NK-92 (cell line): ENCODE data around the gene USP34.
"Not testable (repeated sequence)": the region's sequence is repeated elsewhere in the genome, so short reads cannot be mapped to it uniquely, and the experiment has no call there.

Source experiments
- DNase-seq: peaks from one replicate; lab custom pipeline; 2025; ENCODE audit not compliant: unreplicated experiment; lab: John Stamatoyannopoulos, UW

USP34 gene

DNA sequence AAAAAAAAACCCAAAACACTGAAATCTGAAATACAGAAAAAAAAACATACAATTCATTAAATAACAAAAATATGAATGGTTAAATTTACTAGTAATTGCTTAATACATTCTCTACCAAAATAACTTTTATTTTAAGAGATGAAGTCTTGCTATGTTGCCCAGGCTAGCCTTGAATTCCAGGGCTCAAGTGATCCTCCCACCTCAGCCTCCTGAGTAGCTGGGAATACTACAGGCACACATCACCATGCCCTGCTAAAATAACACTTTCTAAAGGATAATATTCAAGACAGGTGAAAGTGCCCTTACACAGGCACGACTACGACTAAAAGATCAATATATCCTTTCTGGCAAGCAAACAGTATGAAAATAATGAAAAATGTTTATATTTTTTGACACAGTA lies 9.5 kb downstream of the USP34 start:
- DNase-seq = no peak

DNA sequence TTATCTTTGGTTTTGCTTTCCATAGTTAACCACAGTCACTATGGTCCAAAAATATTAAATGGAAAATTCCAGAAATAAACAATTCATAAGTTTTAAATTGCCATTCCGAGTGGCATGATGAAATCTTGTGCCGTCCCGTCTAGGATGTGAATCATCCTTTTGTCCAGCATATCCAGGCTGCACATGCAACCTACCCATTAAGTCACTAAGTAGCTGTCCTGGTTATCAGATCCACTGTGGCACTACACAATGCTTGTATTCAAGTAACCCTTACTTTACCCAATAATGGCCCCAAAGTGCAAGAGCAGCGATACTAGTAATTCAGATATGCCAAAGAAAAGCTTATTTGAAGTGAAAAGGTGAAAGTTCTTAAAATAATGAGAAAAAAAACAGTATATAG lies 10.7 kb downstream of the USP34 start:
- no peak for DNase-seq

GRCh38 chr2:61456746-61457420 lies 14.0 kb downstream of the USP34 start:
- DNase-seq = no peak

GRCh38 chr2:61456070-61456745 lies 14.7 kb downstream of the USP34 start:
- no peak for DNase-seq

DNA sequence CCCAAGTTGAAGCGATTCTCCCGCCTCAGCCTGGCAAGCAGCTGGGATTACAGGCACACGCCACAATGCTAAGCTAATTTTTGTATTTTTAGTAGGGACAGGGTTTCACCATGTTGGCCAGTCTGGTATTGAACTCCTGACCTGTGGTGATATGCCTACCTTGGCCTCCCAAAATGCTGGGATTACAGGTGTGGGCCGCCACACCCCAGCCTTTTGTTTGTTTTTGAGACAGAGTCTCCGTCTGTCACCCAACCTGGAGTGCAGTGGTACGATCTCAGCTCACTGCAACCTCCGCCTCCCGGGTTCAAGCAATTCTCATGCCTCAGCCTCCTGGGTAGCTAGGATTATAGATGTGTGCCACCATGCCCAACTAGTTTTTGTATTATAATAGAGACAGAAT lies 15.9 kb downstream of the USP34 start:
- DNase-seq = not testable (repeated sequence)

GRCh38 chr2:61454383-61454782 lies 16.5 kb downstream of the USP34 start:
- DNase-seq = no peak

DNA sequence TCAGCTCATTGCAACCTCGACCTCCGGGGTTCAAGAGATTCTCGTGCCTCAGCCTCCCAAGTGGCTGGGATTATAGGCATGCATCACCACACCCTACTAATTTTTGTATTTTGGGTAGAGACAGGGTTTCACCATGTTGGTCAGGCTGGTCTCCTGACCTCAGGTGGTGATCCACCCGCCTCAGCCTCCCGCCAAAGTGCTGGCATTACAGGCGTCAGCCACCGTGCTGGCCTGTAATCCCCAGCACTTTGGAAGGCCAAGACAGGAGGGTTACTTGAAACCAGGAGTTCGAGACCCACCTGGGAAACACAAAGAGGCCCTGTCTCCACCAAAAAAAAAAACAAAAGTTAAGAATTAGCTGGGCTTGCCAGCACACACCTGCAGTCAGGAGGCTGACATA lies 18.5 kb downstream of the USP34 start:
- DNase-seq = no peak

DNA sequence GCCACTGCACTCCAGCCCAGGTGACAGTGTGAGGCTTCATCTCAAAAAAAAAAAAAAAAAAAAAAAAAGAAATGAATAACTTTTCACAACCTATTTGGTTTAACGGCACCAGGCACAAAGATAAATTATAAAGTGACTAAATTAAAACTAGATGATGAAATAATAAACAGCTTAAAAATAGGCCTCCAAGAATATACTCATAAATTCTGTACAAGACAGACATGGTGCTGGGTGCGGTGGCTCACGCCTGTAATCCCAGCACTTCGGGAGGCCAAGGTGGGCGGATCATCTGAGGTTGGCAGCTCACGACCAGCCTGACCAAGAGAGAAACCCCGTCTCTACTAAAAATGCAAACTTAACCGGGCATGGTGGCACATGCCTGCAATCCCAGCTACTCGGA lies 19.7 kb downstream of the USP34 start:
- DNase-seq = no peak

DNA sequence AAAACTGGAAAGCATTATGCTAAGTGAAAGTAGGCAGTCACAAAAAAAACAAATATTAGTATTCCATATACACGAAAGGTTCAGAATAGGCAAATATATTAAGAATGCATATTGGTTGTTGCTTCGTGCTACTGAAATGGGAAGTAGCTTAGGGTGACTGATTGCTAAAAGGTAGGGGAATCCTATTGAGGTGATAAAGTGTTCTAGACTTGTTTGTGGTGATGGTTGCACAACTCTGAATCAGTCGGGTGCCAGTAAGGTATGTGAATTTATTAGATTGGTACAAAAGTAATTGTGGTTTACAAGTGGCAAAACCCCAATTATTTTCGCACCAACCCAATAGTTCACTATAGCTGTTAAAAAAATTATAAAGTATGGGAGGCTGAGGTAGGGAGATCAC lies 20.7 kb downstream of the USP34 start:
- no peak for DNase-seq

DNA sequence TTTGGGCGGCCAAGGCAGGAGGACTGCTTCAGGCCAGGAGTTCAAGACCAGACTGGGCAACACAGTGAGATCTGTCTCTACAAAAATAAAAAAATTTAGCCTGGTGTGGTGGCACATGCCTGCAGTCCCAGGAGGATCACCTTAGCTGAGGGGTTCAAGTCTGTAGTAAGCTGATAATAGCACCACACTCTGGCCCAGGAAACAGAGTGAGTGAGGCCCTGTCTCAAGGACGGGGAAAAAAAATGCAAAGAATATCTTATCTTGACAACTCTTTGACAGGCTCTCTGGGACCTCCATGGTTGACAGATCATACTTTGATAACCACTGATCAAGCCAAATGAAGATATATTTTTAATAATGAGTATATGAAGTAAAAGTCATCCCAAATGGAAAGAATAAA lies 22.7 kb downstream of the USP34 start:
- DNase-seq = no peak

GRCh38 chr2:61446971-61447370 lies 23.9 kb downstream of the USP34 start:
- not testable (repeated sequence) for DNase-seq

- no peak for DNase-seq
Measured at GRCh38 chr2:61443342-61444041, 27.4 kb downstream of the USP34 start.

DNA sequence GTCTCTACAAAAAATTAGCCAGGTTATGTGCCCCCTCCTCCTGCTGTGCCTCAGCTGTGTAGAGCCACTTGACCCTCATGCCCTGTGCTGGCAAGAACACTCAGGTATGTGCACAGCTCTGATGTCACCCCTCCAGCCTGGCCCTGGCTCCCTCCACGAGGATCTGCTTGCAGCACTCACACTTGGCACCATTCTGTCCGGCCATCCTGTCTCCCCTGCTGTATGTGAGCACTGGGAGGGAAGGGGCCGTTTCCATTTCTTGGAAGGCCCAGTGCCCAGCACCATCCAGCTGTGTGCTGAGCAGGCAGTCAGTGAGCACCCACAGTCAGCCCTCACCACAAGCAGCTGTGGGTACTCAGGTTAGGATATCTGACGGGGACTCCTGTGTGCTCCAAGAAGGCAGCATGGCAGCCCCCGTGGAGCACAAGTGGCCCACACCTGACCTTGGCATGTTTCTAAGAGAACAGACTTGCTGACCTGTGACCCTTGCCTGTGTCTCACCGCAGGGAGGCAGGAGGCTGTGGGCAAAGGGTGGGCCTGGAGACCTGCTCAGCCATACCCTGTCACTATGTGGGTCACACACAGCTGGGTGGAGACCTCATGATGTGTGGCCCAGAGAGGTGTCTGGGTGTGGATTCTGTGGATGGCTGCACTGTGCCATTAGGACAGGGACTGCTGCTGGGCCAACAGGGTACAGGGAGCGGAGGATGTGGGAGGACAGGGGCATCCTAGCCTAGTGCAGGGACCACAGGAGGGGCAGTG lies 31.5 kb downstream of the USP34 start:
- no peak for DNase-seq

GRCh38 chr2:61438670-61439069 lies 32.2 kb downstream of the USP34 start:
- no peak for DNase-seq

- no peak for DNase-seq
Measured at GRCh38 chr2:61437170-61437569, 33.7 kb downstream of the USP34 start.

DNA sequence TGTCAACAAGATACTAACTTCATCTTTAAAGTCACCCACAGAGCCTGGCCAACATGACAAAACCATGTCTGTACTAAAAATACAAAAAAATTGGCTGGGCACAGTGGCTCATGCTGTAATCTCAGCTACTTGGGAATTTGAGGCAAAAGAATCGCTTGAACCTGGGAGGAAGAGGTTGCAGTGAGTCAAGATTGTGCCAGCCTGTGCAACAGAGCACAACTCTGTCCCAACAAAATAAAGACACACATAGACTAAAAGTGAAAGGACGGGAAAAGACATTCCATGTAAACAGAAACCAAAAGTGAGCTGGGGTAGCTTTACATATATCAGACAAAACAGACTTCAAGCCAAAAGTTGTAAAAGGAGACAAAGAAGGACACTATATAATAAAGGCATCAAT lies 34.8 kb downstream of the USP34 start:
- no peak for DNase-seq

DNA sequence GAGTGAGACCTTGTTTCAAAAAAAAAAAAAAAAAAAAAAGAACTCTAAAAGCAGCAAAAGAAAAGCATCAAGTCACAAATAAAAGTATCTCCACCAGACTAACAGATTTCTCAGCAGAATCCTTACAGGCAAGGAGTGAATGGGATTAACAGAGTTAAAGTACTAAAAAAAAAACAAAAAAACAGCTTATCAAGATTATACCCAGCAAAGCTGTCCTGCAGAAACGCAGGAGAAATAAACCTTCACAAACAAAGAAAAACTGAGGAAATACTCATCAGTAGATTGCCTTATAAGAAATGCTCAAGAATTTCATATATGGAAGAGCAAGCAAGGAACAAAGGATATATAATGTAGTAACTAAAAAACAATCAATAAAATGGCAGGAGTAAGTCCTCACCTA lies 35.6 kb downstream of the USP34 start:
- no peak for DNase-seq

- DNase-seq = no peak
Measured at GRCh38 chr2:61434314-61434713, 36.6 kb downstream of the USP34 start.

GRCh38 chr2:61433606-61434005 lies 37.3 kb downstream of the USP34 start:
- DNase-seq = no peak

GRCh38 chr2:61432990-61433389 lies 37.9 kb downstream of the USP34 start:
- no peak for DNase-seq

DNA sequence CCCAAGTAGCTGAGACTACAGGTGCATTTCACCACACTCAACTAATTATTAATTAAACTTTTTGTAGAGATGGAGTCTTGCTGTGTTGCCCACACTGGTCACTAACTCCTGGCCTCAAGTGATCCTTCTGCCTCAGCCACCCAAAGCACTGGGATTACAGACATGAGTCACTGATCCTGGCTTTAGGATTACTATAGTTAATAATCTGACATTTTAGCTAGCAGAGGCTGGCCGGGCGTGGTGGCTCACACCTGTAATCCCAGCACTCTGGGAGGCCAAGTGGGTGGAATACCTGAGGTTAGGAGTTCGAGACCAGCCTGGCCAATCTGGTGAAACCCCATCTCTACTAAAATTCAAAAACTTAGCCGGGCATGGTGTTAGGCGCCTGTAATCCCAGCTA lies 39.5 kb downstream of the USP34 start:
- DNase-seq = no peak
